SK-N-SH (cell line): ENCODE data around the gene ANKRD40.
"Not testable (repeated sequence)": the region's sequence is repeated elsewhere in the genome, so short reads cannot be mapped to it uniquely, and the experiment has no call there.

Experiments used
- CTCF ChIP-seq: fragments of 200-600 bp; sonication (generic); IDR thresholded peaks from 2 replicates; pipeline ENCODE4 v1.6.1; 2017; ENCODE audit warnings: antibody characterized with exemption, mild to moderate bottlenecking, moderate library complexity
- EP300 ChIP-seq, 2 experiments: IDR thresholded peaks; 2 replicates each; pipeline versions ENCODE4 v1.4.0 to v1.6.1; 2012; ENCODE audit warnings: borderline replicate concordance in 1 of 2, low read depth in 1 of 2, low read length in 1 of 2
- EZH2phosphoT487 ChIP-seq: fragments of 200-600 bp; sonication (generic); IDR thresholded peaks from 2 replicates; pipeline ENCODE4 v1.6.1; 2017; ENCODE audit warnings: low read depth, mixed run types, mild to moderate bottlenecking, antibody characterized with exemption, moderate library complexity, borderline replicate concordance
- MAX ChIP-seq: IDR thresholded peaks from 2 replicates; pipeline ENCODE4 v1.4.0; 2012; ENCODE audit warnings: low read depth
- MXI1 ChIP-seq: IDR thresholded peaks from 2 replicates; pipeline ENCODE4 v1.6.1; 2012; ENCODE audit warnings: mild to moderate bottlenecking, low read depth, low read length, improper control_type of control experiment
- POLR2AphosphoS5 ChIP-seq: IDR thresholded peaks from 2 replicates; pipeline ENCODE4 v1.6.1; 2012; ENCODE audit warnings: low read depth, low read length
- REST ChIP-seq: IDR thresholded peaks from 2 replicates; pipeline ENCODE4 v1.6.1; 2012; ENCODE audit warnings: mild to moderate bottlenecking, low read depth, low read length, moderate library complexity
- RFX5 ChIP-seq: IDR thresholded peaks from 2 replicates; pipeline ENCODE4 v1.6.1; 2012; ENCODE audit warnings: mild to moderate bottlenecking, improper control_type of control experiment, low read length
- SIN3A ChIP-seq: IDR thresholded peaks from 2 replicates; pipeline ENCODE4 v1.6.1; 2012; ENCODE audit warnings: low read depth, mild to moderate bottlenecking, low read length, moderate library complexity, borderline replicate concordance

DNA sequence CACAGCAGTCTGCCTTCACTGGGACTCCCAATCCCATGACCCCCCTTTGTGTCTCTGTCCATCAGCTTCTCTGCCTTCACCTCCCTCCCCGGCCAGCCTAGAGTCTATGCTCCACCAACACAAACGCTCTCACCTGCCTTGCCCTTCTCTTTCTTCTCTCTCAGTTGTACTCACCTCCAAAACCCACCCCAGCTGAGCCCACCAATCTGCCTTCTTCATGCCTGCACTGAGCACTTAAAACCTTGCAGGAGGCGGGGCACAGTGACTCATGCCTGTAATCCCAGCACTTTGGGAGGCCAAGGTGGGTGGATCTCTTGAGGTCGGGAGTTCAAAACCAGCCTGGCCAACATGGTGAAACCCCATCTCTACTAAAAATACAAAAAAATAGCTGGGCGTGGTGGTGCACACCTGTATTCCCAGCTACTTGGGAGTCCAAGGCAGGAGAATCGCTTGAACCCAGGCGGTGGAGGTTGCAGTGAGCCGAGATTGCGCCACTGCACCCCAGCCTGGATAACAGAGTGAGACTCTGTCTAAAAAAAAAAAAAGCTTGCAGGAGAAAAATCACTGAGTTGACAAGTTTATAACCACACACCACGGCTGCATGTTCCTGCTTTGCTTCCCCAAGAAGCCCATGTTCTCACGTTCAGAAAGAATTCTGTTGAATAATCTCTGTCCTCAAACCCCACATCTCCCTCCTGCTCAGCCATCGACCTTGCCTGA is 27.0 kb downstream of the ANKRD40 start:
- not testable (repeated sequence) for TF ChIP-seq CTCF; EZH2phosphoT487; MXI1; RFX5; SIN3A; MAX; REST; POLR2AphosphoS5; EP300 (IDR thresholded peaks at IDR 0.05; ENCODE audit: borderline replicate concordance in 1 of 2, low read depth in 1 of 2, low read length in 1 of 2)
